Right ventricle myocardium inferior (tissue), 1 donor: ENCODE data around the gene GH2. TPM values are rescaled to one million over a fixed set of nuclear protein-coding genes. Genes with fewer than 3 reads are reported as not detected.

Source experiments
- ATAC-seq: fragments of 200-7000 bp; cut with Tn5 transposase; one replicate; pipeline ENCODE4 v1.9.1; 2020; ENCODE audit warnings: mild to moderate bottlenecking, moderate library complexity
- DNase-seq: peaks from one replicate; pipeline ENCODE4 v3.0.0; 2021; ENCODE audit errors: missing footprints
- intact Hi-C: fragments of 100-400 bp; cut with DNase I; formaldehyde crosslinking; loops from one replicate; pipeline ENCODE4 v1.11.0; 2022
- total RNA-seq: library from RNA; stranded (reverse); fragmentation: NEBNext Ultra II Directional; extraction: Animal tissue kit (Norgen Biotek cat#: 25700); gene quantifications from one replicate; pipeline ENCODE4 v1.2.1, GENCODE V29; 2021
- donor health status: DM: no; HTN: yes; CAD: no; lungs with severe emphysema.

The GH2 gene
- total RNA-seq, 1 donor from 2014 or later = not detected

GRCh38 chr17:63833741-63834373, 47.9 kb downstream of the GH2 start:
- no peak for ATAC-seq
- DNase-seq = no peak
- intact Hi-C loops = no loop called here

- DNase-seq = peak; percentile 55
- intact Hi-C loops = no loop called here
These were observed 48.6 kb downstream of the GH2 start for GRCh38 chr17:63833026-63833740.

GRCh38 chr17:63832455-63832854, 49.3 kb downstream of the GH2 start:
- DNase-seq (no peak), ATAC-seq (no peak)
- intact Hi-C loops = no loop called here

More at GRCh38 chr17:63833026-63833740, 48.6 kb downstream of the GH2 start:
- no peak for ATAC-seq

- DNase-seq (no peak), ATAC-seq (no peak)
- intact Hi-C loops = no loop called here
These were observed 49.7 kb downstream of the GH2 start for GRCh38 chr17:63832014-63832413.

GRCh38 chr17:63831505-63831904, 50.2 kb downstream of the GH2 start:
- DNase-seq = no peak
- ATAC-seq = no peak
- intact Hi-C loops = no loop called here

- DNase-seq (no peak), ATAC-seq (no peak)
- intact Hi-C loops = no loop called here
These were observed 50.7 kb downstream of the GH2 start for GRCh38 chr17:63830904-63831491.

- no peak for ATAC-seq
These were observed 51.5 kb downstream of the GH2 start for GRCh38 chr17:63830278-63830677.

More at GRCh38 chr17:63830278-63830677, 51.5 kb downstream of the GH2 start:
- DNase-seq = no peak
- intact Hi-C loops = no loop called here

Other genes starting within 250 kb of the GH2 start
- 3.4 TPM for gene LIMD2, start 181.8 kb downstream of the GH2 start, total RNA-seq
- gene STRADA, start 140.1 kb downstream of the GH2 start, total RNA-seq = 13.3 TPM
- gene CCDC47, start 108.3 kb downstream of the GH2 start, total RNA-seq = 90.5 TPM
- 45.9 TPM for gene DDX42, start 107.8 kb downstream of the GH2 start, total RNA-seq
- gene PSMC5, start 54.5 kb downstream of the GH2 start, total RNA-seq = 145 TPM
- 34.2 TPM for gene FTSJ3, start 54.3 kb downstream of the GH2 start, total RNA-seq
- 29.2 TPM for gene SMARCD2, start 39.3 kb downstream of the GH2 start, total RNA-seq
- gene CSH2, start 8.3 kb downstream of the GH2 start, total RNA-seq = not detected
- not detected for gene CSH1, start 14.6 kb upstream of the GH2 start, total RNA-seq
- not detected for gene CSHL1, start 29.3 kb upstream of the GH2 start, total RNA-seq
- gene GH1, start 36.9 kb upstream of the GH2 start, total RNA-seq = not detected
- 6.9 TPM for gene CD79B, start 50.4 kb upstream of the GH2 start, total RNA-seq
- gene SCN4A, start 91.0 kb upstream of the GH2 start, total RNA-seq = 0.32 TPM
- 0.51 TPM for gene PRR29, start 116.4 kb upstream of the GH2 start, total RNA-seq
- gene ICAM2, start 138.7 kb upstream of the GH2 start, total RNA-seq = 38.0 TPM
- 7.1 TPM for gene ERN1, start 248.2 kb upstream of the GH2 start, total RNA-seq